RWPE2 (cell line): ENCODE measurements around the gene C5orf58.
A peak's percentile ranks its signal among the peaks of the same experiment; 100 is the strongest.

Source experiments
- ATAC-seq: fragments of 200-7000 bp; cut with Tn5 transposase; 3 replicates; pipeline ENCODE4 v1.9.1; 2021; ENCODE audit warnings: low read depth
- DNase-seq: peaks from one replicate; pipeline ENCODE4 v3.0.0-alpha.2; 2020; ENCODE audit warnings: low spot score
- H3K27ac ChIP-seq: fragments of 450-650 bp; 2 replicates; pipeline ENCODE4 v1.5.1; 2017; ENCODE audit warnings: mild to moderate bottlenecking; ENCODE audit not compliant: poor library complexity, severe bottlenecking
- H3K27me3 ChIP-seq: fragments of 250-450 bp; sonication (Bioruptor Pico); 2 replicates; pipeline ENCODE4 v1.5.1; 2021; ENCODE audit warnings: mild to moderate bottlenecking, moderate library complexity; ENCODE audit not compliant: insufficient read depth, poor library complexity, severe bottlenecking
- H3K36me3 ChIP-seq: fragments of 250-450 bp; sonication (Bioruptor Pico); 2 replicates; pipeline ENCODE4 v1.5.1; 2020; ENCODE audit warnings: low read depth, mild to moderate bottlenecking, moderate library complexity
- H3K4me1 ChIP-seq: fragments of 250-450 bp; sonication (Bioruptor Pico); 2 replicates; pipeline ENCODE4 v1.5.1; 2021; ENCODE audit warnings: mild to moderate bottlenecking, moderate library complexity; ENCODE audit not compliant: insufficient read depth, poor library complexity, severe bottlenecking
- H3K4me3 ChIP-seq: fragments of 250-450 bp; sonication (Bioruptor Pico); 2 replicates; pipeline ENCODE4 v1.5.1; 2021; ENCODE audit warnings: mild to moderate bottlenecking, moderate library complexity; ENCODE audit not compliant: severe bottlenecking
- H3K9me3 ChIP-seq: fragments of 250-450 bp; sonication (Bioruptor Pico); 2 replicates; pipeline ENCODE4 v1.5.1; 2021; ENCODE audit warnings: mild to moderate bottlenecking, moderate library complexity; ENCODE audit not compliant: severe bottlenecking
- CTCF ChIP-seq: fragments of 450-650 bp; IDR thresholded peaks from one replicate; pipeline ENCODE4 v1.5.1; 2017; ENCODE audit warnings: mild to moderate bottlenecking, moderate library complexity; ENCODE audit not compliant: poor library complexity, severe bottlenecking

Gene C5orf58

GRCh38 chr5:170221327-170221741, 11.5 kb upstream of the C5orf58 start:
- Histone ChIP-seq H3K4me3 (no peak overlapping the region), H3K4me1 (peaks cover 15% of the 10 kb centered on the region), H3K27me3 (no peaks in the 10 kb centered on the region), H3K27ac (no peak overlapping the region), H3K9me3 (no peaks in the 10 kb centered on the region), H3K36me3 (no peaks in the 10 kb centered on the region)
- TF ChIP-seq CTCF, result peak; percentile 3
- ATAC-seq, result no peak
- no peak for DNase-seq

GRCh38 chr5:170223360-170223759, 9.4 kb upstream of the C5orf58 start:
- DNase-seq, result no peak
- no peak for ATAC-seq
- H3K27ac ChIP-seq, result no peak overlapping the region
- no peaks in the 10 kb centered on the region for H3K36me3 ChIP-seq
- H3K4me3 ChIP-seq, result no peak overlapping the region
- H3K4me1 ChIP-seq, result peaks cover 15% of the 10 kb centered on the region
- no peak for TF ChIP-seq CTCF
- H3K27me3 ChIP-seq, result no peaks in the 10 kb centered on the region
- no peaks in the 10 kb centered on the region for H3K9me3 ChIP-seq

- H3K9me3 ChIP-seq, result no peaks in the 10 kb centered on the region
- no peak for ATAC-seq
- DNase-seq, result no peak
These were observed 8.9 kb upstream of the C5orf58 start for GRCh38 chr5:170223906-170224305.

GRCh38 chr5:170225326-170226128, 7.3 kb upstream of the C5orf58 start:
- peak; percentile 75 for ATAC-seq

More at GRCh38 chr5:170223906-170224305, 8.9 kb upstream of the C5orf58 start:
- Histone ChIP-seq H3K27ac (no peak overlapping the region), H3K4me1 (peaks cover 13% of the 10 kb centered on the region), H3K27me3 (no peaks in the 10 kb centered on the region), H3K4me3 (no peak overlapping the region), H3K36me3 (no peaks in the 10 kb centered on the region)
- no peak for TF ChIP-seq CTCF

More at GRCh38 chr5:170225326-170226128, 7.3 kb upstream of the C5orf58 start:
- peak; percentile 98 for TF ChIP-seq CTCF
- Histone ChIP-seq H3K27ac (no peak overlapping the region), H3K36me3 (no peaks in the 10 kb centered on the region), H3K4me1 (no peaks in the 10 kb centered on the region), H3K27me3 (no peaks in the 10 kb centered on the region), H3K4me3 (no peak overlapping the region), H3K9me3 (no peaks in the 10 kb centered on the region)
- peak; percentile 70 for DNase-seq
